Transverse colon (tissue), 4 donors: ENCODE results near the gene UBE4A. TPM values are rescaled to one million over a fixed set of nuclear protein-coding genes. Genes with fewer than 3 reads are reported as not detected.
A peak's percentile ranks its signal among the peaks of the same experiment; 100 is the strongest.

Experiments used
- DNase-seq: peaks from one replicate; pipeline ENCODE4 v3.0.0-alpha.2; 2019
- H3K27ac ChIP-seq, 4 donors: fragments of 200-600 bp; sonication (generic); 2 replicates each; pipeline ENCODE4 v1.5.1; 2016 to 2018; ENCODE audit warnings: inconsistent platforms in 4 of 4
- H3K27me3 ChIP-seq: fragments of 200-600 bp; sonication (generic); 2 replicates; pipeline ENCODE4 v1.5.1; 2017; ENCODE audit warnings: inconsistent platforms
- H3K36me3 ChIP-seq, 4 donors: fragments of 200-600 bp; sonication (generic); 2 replicates each; pipeline ENCODE4 v1.5.1; 2017 to 2019; ENCODE audit warnings: inconsistent platforms in 4 of 4
- H3K4me1 ChIP-seq, 4 donors: fragments of 200-600 bp; sonication (generic); 2 replicates each; pipeline ENCODE4 v1.5.1; 2017 to 2020; ENCODE audit warnings: inconsistent platforms in 4 of 4
- H3K4me3 ChIP-seq, 4 donors: fragments of 200-600 bp; sonication (generic); 1 replicate in 1 of 4; 2 replicates in 3 of 4; pipeline versions ENCODE4 v1.5.1 to v1.6.1; 2017 to 2019; ENCODE audit warnings: inconsistent platforms in 4 of 4
- H3K9me3 ChIP-seq, 2 donors: fragments of 200-600 bp; sonication (generic); 2 replicates each; pipeline ENCODE4 v1.5.1; 2017 to 2019; ENCODE audit warnings: inconsistent platforms in 2 of 2
- CTCF ChIP-seq, 5 experiments: fragments of 200-600 bp in 3 of 5; fragments of 450-650 bp in 2 of 5; sonication (generic) in 3 of 5; IDR thresholded peaks; 1 replicate in 2 of 5; 2 replicates in 3 of 5; pipeline ENCODE4 v1.5.1; 2016 to 2017; ENCODE audit warnings: antibody characterized with exemption in 5 of 5, inconsistent platforms in 3 of 5, mild to moderate bottlenecking in 2 of 5, moderate library complexity in 1 of 5
- EP300 ChIP-seq: sonication (generic); formaldehyde crosslinking; IDR thresholded peaks from one replicate; pipeline ENCODE4 v1.6.1; 2017; ENCODE audit warnings: antibody characterized with exemption, low read depth
- POLR2A ChIP-seq: fragments of 450-650 bp; IDR thresholded peaks from one replicate; pipeline ENCODE4 v1.6.1; 2016; ENCODE audit warnings: antibody characterized with exemption, mild to moderate bottlenecking, moderate library complexity
- POLR2AphosphoS5 ChIP-seq, 3 donors: sonication (generic); formaldehyde crosslinking; IDR thresholded peaks; one replicate each; pipeline ENCODE4 v1.6.1; 2016; ENCODE audit warnings: antibody characterized with exemption in 3 of 3
- WGBS, 2 donors: methylation state at CpG; one replicate each; pipeline ENCODE4 v1.1.5; 2018; ENCODE audit warnings: low coverage in 1 of 2; 5-methylcytosine and 5-hydroxymethylcytosine counted together
- in situ Hi-C, 4 donors: fragments of 200-750 bp; cut with MboI; loops; one replicate each; pipeline versions ENCODE4 v1.15.0 to v1.15.1; 2017; ENCODE audit warnings: low sequenced_read_pairs in 3 of 4, low pct_ligation_motif_present in 1 of 4, low pct_unique_long_range_greater_than_20kb in 1 of 4
- intact Hi-C: fragments of 100-400 bp; cut with DNase I; formaldehyde crosslinking; loops from one replicate; pipeline ENCODE4 v1.15.1; 2023; ENCODE audit warnings: low total_unique reads
- total RNA-seq, 4 donors: library from RNA; depleted of rRNA; stranded (reverse); fragments of >200 nt; gene quantifications; one replicate each; pipeline ENCODE4 v1.1.0, GENCODE V29; 2016

The UBE4A gene
- total RNA-seq, 4 donors from 2014 or later = 42.3 to 54.3 (median 49.2) TPM

GRCh38 chr11:118418766-118419165 is 59.4 kb downstream of the UBE4A start:
- peaks cover 0 to 5% (median 0%) of the 10 kb centered on the region in 4 donors for H3K36me3 ChIP-seq
- no peak overlapping the region for H3K4me3 ChIP-seq
- TF ChIP-seq EP300 (no peak), POLR2AphosphoS5 (IDR thresholded peaks at IDR 0.05) (no peak)
- no peaks in the 10 kb centered on the region for H3K27me3 ChIP-seq
- intact Hi-C loops = no loop called here
- 70 to 75% methylated on average over 5 of the region's 5 CpGs for WGBS, 2 donors
- H3K4me1 ChIP-seq = peaks cover 0 to 21% (median 4%) of the 10 kb centered on the region in 4 donors
- no peaks in the 10 kb centered on the region for H3K9me3 ChIP-seq
- no peak for DNase-seq
- no peak overlapping the region for H3K27ac ChIP-seq
- in situ Hi-C loops = no loop called here

GRCh38 chr11:118427707-118428106 is 68.3 kb downstream of the UBE4A start:
- no peaks in the 10 kb centered on the region for H3K27me3 ChIP-seq
- no peak for DNase-seq
- intact Hi-C loops = no loop called here
- no peaks in the 10 kb centered on the region for H3K36me3 ChIP-seq
- in situ Hi-C loops = no loop called here
- no peak overlapping the region for H3K4me3 ChIP-seq
- H3K4me1 ChIP-seq = no peaks in the 10 kb centered on the region
- 0% methylated on average over 1 of the region's 1 CpG; no CpG with 5 or more reads in 1 of the 2 donors for WGBS, 2 donors
- TF ChIP-seq CTCF (IDR thresholded peaks at IDR 0.05) = no peak
- TF ChIP-seq POLR2A = no peak
- no peak for TF ChIP-seq EP300
- TF ChIP-seq POLR2AphosphoS5 (IDR thresholded peaks at IDR 0.05) = no peak
- no peak overlapping the region for H3K27ac ChIP-seq
- no peaks in the 10 kb centered on the region for H3K9me3 ChIP-seq

GRCh38 chr11:118430956-118431355 is 71.6 kb downstream of the UBE4A start:
- in situ Hi-C loops = no loop called here
- peaks cover 0 to 13% (median 12%) of the 10 kb centered on the region in 4 donors for H3K4me1 ChIP-seq
- H3K27ac ChIP-seq = no peak overlapping the region
- 55 to 71% methylated on average over 1 to 2 of the region's 2 CpGs for WGBS, 2 donors
- intact Hi-C loops = no loop called here
- TF ChIP-seq POLR2AphosphoS5 (IDR thresholded peaks at IDR 0.05) = no peak
- no peak for TF ChIP-seq CTCF (IDR thresholded peaks at IDR 0.05)
- TF ChIP-seq EP300 = no peak
- TF ChIP-seq POLR2A = no peak
- H3K27me3 ChIP-seq = no peaks in the 10 kb centered on the region
- no peaks in the 10 kb centered on the region for H3K36me3 ChIP-seq
- no peaks in the 10 kb centered on the region for H3K9me3 ChIP-seq
- no peak for DNase-seq
- no peak overlapping the region for H3K4me3 ChIP-seq

GRCh38 chr11:118434123-118434552 is 74.7 kb downstream of the UBE4A start:
- no peak for DNase-seq
- peak overlapping the region in 3 of 4 donors; percentile 93 to 97 (median 94) for H3K4me3 ChIP-seq
- WGBS, 2 donors = 2% methylated on average over 7 to 9 of the region's 9 CpGs
- TF ChIP-seq POLR2A (no peak), CTCF (IDR thresholded peaks at IDR 0.05) (no peak), EP300 (no peak), POLR2AphosphoS5 (IDR thresholded peaks at IDR 0.05) (no peak)
- in situ Hi-C loops = no loop called here
- peaks cover 5 to 32% (median 24%) of the 10 kb centered on the region in 4 donors for H3K4me1 ChIP-seq
- no peaks in the 10 kb centered on the region for H3K9me3 ChIP-seq
- H3K36me3 ChIP-seq = no peaks in the 10 kb centered on the region
- intact Hi-C loops = no loop called here
- no peak overlapping the region for H3K27ac ChIP-seq
- no peaks in the 10 kb centered on the region for H3K27me3 ChIP-seq
